GM21737 (cell line): ENCODE measurements around the gene C9orf152.
"Not testable (repeated sequence)": the region's sequence is repeated elsewhere in the genome, so short reads cannot be mapped to it uniquely, and the experiment has no call there.

Experiments used
- ATAC-seq: cut with Tn5 transposase; IDR thresholded peaks from one replicate; pipeline ENCODE4 v1.9.1; 2021; ENCODE audit warnings: mild to moderate bottlenecking, moderate library complexity; ENCODE audit not compliant: unreplicated experiment

The C9orf152 gene

GRCh38 chr9:110214586-110215355 is 6.8 kb upstream of the C9orf152 start:
- ATAC-seq: no peak

- no peak for ATAC-seq
Measured at GRCh38 chr9:110214090-110214489, 6.1 kb upstream of the C9orf152 start.

GRCh38 chr9:110213413-110214044 is 5.6 kb upstream of the C9orf152 start:
- ATAC-seq: no peak

- ATAC-seq: no peak
Measured at GRCh38 chr9:110207071-110207641, 803 bp downstream of the C9orf152 start.

- ATAC-seq: no peak
Measured at GRCh38 chr9:110206389-110206788, 1.6 kb downstream of the C9orf152 start.

GRCh38 chr9:110205612-110206011 is 2.3 kb downstream of the C9orf152 start:
- not testable (repeated sequence) for ATAC-seq

GRCh38 chr9:110202232-110202631 is 5.7 kb downstream of the C9orf152 start:
- no peak for ATAC-seq

GRCh38 chr9:110199643-110200042 is 8.3 kb downstream of the C9orf152 start:
- ATAC-seq: no peak

- no peak for ATAC-seq
Measured at GRCh38 chr9:110198357-110198756, 9.6 kb downstream of the C9orf152 start.

- no peak for ATAC-seq
Measured at GRCh38 chr9:110197330-110198187, 10.4 kb downstream of the C9orf152 start.

- ATAC-seq: not testable (repeated sequence)
Measured at GRCh38 chr9:110196084-110196499, 11.9 kb downstream of the C9orf152 start.

- ATAC-seq: no peak
Measured at GRCh38 chr9:110192531-110193261, 15.3 kb downstream of the C9orf152 start.

GRCh38 chr9:110191615-110192014 is 16.3 kb downstream of the C9orf152 start:
- ATAC-seq: no peak

- ATAC-seq: no peak
Measured at GRCh38 chr9:110189559-110190320, 18.2 kb downstream of the C9orf152 start.

- ATAC-seq: no peak
Measured at GRCh38 chr9:110188991-110189390, 19.0 kb downstream of the C9orf152 start.

- ATAC-seq: no peak
Measured at GRCh38 chr9:110188101-110188500, 19.9 kb downstream of the C9orf152 start.

- no peak for ATAC-seq
Measured at GRCh38 chr9:110187126-110187525, 20.8 kb downstream of the C9orf152 start.

GRCh38 chr9:110186254-110186653 is 21.7 kb downstream of the C9orf152 start:
- no peak for ATAC-seq

GRCh38 chr9:110185806-110186205 is 22.2 kb downstream of the C9orf152 start:
- ATAC-seq: no peak
